CD4-positive, alpha-beta T cell (primary cell): ENCODE measurements around the gene EGFL7. TPM values are rescaled to one million over a fixed set of nuclear protein-coding genes. Genes with fewer than 3 reads are reported as not detected.

ENCODE experiments used
- ATAC-seq: fragments of 200-7000 bp; cut with Tn5 transposase; one replicate; pipeline ENCODE4 v1.10.0; 2022; ENCODE audit warnings: mild to moderate bottlenecking; ENCODE audit not compliant: poor library complexity
- CTCF ChIA-PET: fragments of 350-600 bp; sonication (Branson Sonifier 250); formaldehyde crosslinking; loops from one replicate; lab custom pipeline; 2021; ENCODE audit warnings: antibody characterized with exemption, inconsistent platforms; lab: Charles Lee
- POLR2A ChIA-PET: fragments of 350-600 bp; sonication (Branson Sonifier 250); formaldehyde crosslinking; loops from one replicate; lab custom pipeline; 2021; ENCODE audit warnings: antibody characterized with exemption, inconsistent platforms; lab: Charles Lee
- DNase-seq, 14 experiments: peaks; one replicate each; pipeline ENCODE4 v3.0.0-alpha.2; 2013 to 2020; ENCODE audit warnings: mixed read lengths in 2 of 14
- H3K27ac ChIP-seq, 2 donors: one replicate each; pipeline versions ENCODE4 v1.5.1 to v1.7.0; 2013; ENCODE audit warnings: low read length in 2 of 2, low read depth in 1 of 2, mild to moderate bottlenecking in 1 of 2
- H3K27me3 ChIP-seq, 2 experiments: 1 replicate in 1 of 2; 2 replicates in 1 of 2; pipeline versions ENCODE4 v1.6.1 to v1.7.0; 2013; ENCODE audit warnings: low read length in 2 of 2, control low read depth in 1 of 2, mild to moderate bottlenecking in 1 of 2, moderate library complexity in 1 of 2; ENCODE audit not compliant: insufficient read depth in 2 of 2, control insufficient read depth in 1 of 2
- H3K36me3 ChIP-seq: one replicate; pipeline ENCODE4 v1.6.1; 2013; ENCODE audit warnings: low read length, control low read depth; ENCODE audit not compliant: insufficient read depth
- H3K4me1 ChIP-seq: one replicate; pipeline ENCODE4 v1.6.1; 2013; ENCODE audit warnings: low read length, control low read depth; ENCODE audit not compliant: insufficient read depth
- H3K4me3 ChIP-seq: one replicate; pipeline ENCODE4 v1.5.1; 2013; ENCODE audit warnings: mild to moderate bottlenecking, low read length, moderate library complexity
- H3K9me3 ChIP-seq, 2 experiments: 1 replicate in 1 of 2; 2 replicates in 1 of 2; pipeline versions ENCODE4 v1.6.1 to v1.7.0; 2013; ENCODE audit warnings: low read length in 2 of 2, mild to moderate bottlenecking in 2 of 2, control low read depth in 1 of 2, moderate library complexity in 1 of 2; ENCODE audit not compliant: control insufficient read depth in 1 of 2, insufficient read depth in 1 of 2
- H3K27ac Mint-ChIP-seq: one replicate; pipeline ENCODE4 v1.8.0; 2020; ENCODE audit warnings: mixed read lengths
- H3K27me3 Mint-ChIP-seq: one replicate; pipeline ENCODE4 v1.8.0; 2021; ENCODE audit warnings: mixed read lengths
- H3K36me3 Mint-ChIP-seq: one replicate; pipeline ENCODE4 v1.8.0; 2021; ENCODE audit warnings: low read depth, mixed read lengths
- H3K4me1 Mint-ChIP-seq: one replicate; pipeline ENCODE4 v1.8.0; 2021; ENCODE audit warnings: low read depth, mixed read lengths
- H3K4me3 Mint-ChIP-seq: one replicate; pipeline ENCODE4 v1.8.0; 2020; ENCODE audit warnings: mild to moderate bottlenecking, mixed read lengths
- H3K9me3 Mint-ChIP-seq: one replicate; pipeline ENCODE4 v1.8.0; 2020; ENCODE audit warnings: mixed read lengths
- CTCF ChIP-seq: fragments of 200-600 bp; IDR thresholded peaks from one replicate; pipeline ENCODE4 v1.8.0; 2022; ENCODE audit warnings: antibody characterized with exemption, mild to moderate bottlenecking
- intact Hi-C, 2 experiments: fragments of 100-400 bp; cut with DNase I in 1 of 2; cut with micrococcal nuclease in 1 of 2; formaldehyde crosslinking; loops; one replicate each; pipeline versions ENCODE4 v1.15.1 to v1.9.0; 2023 to 2025; cut with DNase I, micrococcal nuclease
- total RNA-seq, 174 experiments: library from RNA in 2 of 174; stranded (reverse) in 2 of 174; gene quantifications; one replicate each; pipeline ENCODE4 v1.2.3 and lab custom pipeline; 2021 to 2026

Gene EGFL7
- total RNA-seq, 2 experiments from 2014 or later: not detected

- ChIA-PET CTCF (no interaction called here), POLR2A (no interaction called here)
- Mint-ChIP-seq H3K4me3 (no peak overlapping the region), H3K36me3 (no peaks in the 10 kb centered on the region), H3K9me3 (no peaks in the 10 kb centered on the region), H3K4me1 (peaks cover 4% of the 10 kb centered on the region), H3K27me3 (no peaks in the 10 kb centered on the region), H3K27ac (no peak overlapping the region)
- Histone ChIP-seq H3K4me3 (no peak overlapping the region), H3K9me3 (no peaks in the 10 kb centered on the region), H3K27ac (no peak overlapping the region), H3K4me1 (peaks cover 7% of the 10 kb centered on the region), H3K36me3 (no peaks in the 10 kb centered on the region), H3K27me3 (no peaks in the 10 kb centered on the region)
- DNase-seq: no peak
- TF ChIP-seq CTCF: no peak
- intact Hi-C loops: no loop called here
- no peak for ATAC-seq
Observed at GRCh38 chr9:136675477-136676296, 13.0 kb downstream of the EGFL7 start.

- intact Hi-C loops: no loop called here
- Histone ChIP-seq H3K4me1 (peaks cover 7% of the 10 kb centered on the region), H3K36me3 (no peaks in the 10 kb centered on the region), H3K9me3 (no peaks in the 10 kb centered on the region), H3K27ac (no peak overlapping the region), H3K27me3 (no peaks in the 10 kb centered on the region), H3K4me3 (no peak overlapping the region)
- no peak for ATAC-seq
- no peak for TF ChIP-seq CTCF
- Mint-ChIP-seq H3K4me1 (peaks cover 4% of the 10 kb centered on the region), H3K36me3 (no peaks in the 10 kb centered on the region), H3K9me3 (no peaks in the 10 kb centered on the region), H3K4me3 (no peak overlapping the region), H3K27me3 (no peaks in the 10 kb centered on the region), H3K27ac (no peak overlapping the region)
- POLR2A ChIA-PET: no interaction called here
- CTCF ChIA-PET: no interaction called here
- no peak for DNase-seq
Observed at GRCh38 chr9:136676297-136676794, 13.6 kb downstream of the EGFL7 start.

GRCh38 chr9:136676920-136677686, 14.4 kb downstream of the EGFL7 start:
- Histone ChIP-seq H3K27ac (no peak overlapping the region), H3K9me3 (no peaks in the 10 kb centered on the region), H3K27me3 (no peaks in the 10 kb centered on the region), H3K36me3 (no peaks in the 10 kb centered on the region), H3K4me1 (peaks cover 3% of the 10 kb centered on the region), H3K4me3 (no peak overlapping the region)
- Mint-ChIP-seq H3K9me3 (no peaks in the 10 kb centered on the region), H3K27ac (no peak overlapping the region), H3K4me3 (no peak overlapping the region), H3K36me3 (no peaks in the 10 kb centered on the region), H3K27me3 (no peaks in the 10 kb centered on the region), H3K4me1 (peaks cover 4% of the 10 kb centered on the region)
- intact Hi-C loops: no loop called here
- no peak for DNase-seq
- POLR2A ChIA-PET: no interaction called here
- CTCF ChIA-PET: interaction anchor here (1.2 kb wide), 1 partner anchor 33 kb away, joined by 3 read pairs; no protein-coding TSS in a partner anchor
- no peak for ATAC-seq
- TF ChIP-seq CTCF: no peak
